ENCODE measurements around the gene SNAI3.

GRCh38 chr16:88651276-88651988 is 34.9 kb downstream of the SNAI3 start:
- no peak for TF ChIP-seq CTCF (IDR thresholded peaks at IDR 0.05; ENCODE audit: low read depth, low read length)
- no peak for TF ChIP-seq EZH2phosphoT487 (IDR thresholded peaks at IDR 0.05; ENCODE audit: low read depth)

Data from OCI-LY3 (cell line).